IMR-90 (cell line): ENCODE data around the gene SLC24A3. TPM values are rescaled to one million over a fixed set of nuclear protein-coding genes. Genes with fewer than 3 reads are reported as not detected.

Source experiments
- ATAC-seq: fragments of 200-7000 bp; cut with Tn5 transposase; 2 replicates; pipeline ENCODE4 v1.9.1; 2020; ENCODE audit warnings: low read depth, mild to moderate bottlenecking, moderate library complexity
- BruUV-seq: library from RNA; stranded (reverse); fragments of 400-500 nt; replicated peaks from 2 replicates; lab custom pipeline; 2021; lab: Mats Ljungman, UMichigan
- CTCF ChIA-PET: fragments of 300-600 bp; formaldehyde crosslinking; extraction: SDS; loops from one replicate; lab custom pipeline; 2021; ENCODE audit warnings: antibody characterized with exemption; lab: Yijun Ruan, JAX
- POLR2A ChIA-PET: fragments of 300-600 bp; sonication (Branson Sonifier 250); formaldehyde crosslinking; loops from one replicate; lab custom pipeline; 2022; ENCODE audit warnings: antibody characterized with exemption; ENCODE audit not compliant: unreplicated experiment; lab: Charles Lee
- DNase-seq: peaks from one replicate; pipeline ENCODE4 v3.0.0; 2013
- H2AFZ ChIP-seq: replicated peaks from 2 replicates; pipeline ENCODE3; 2013; ENCODE audit warnings: low read length, mild to moderate bottlenecking; ENCODE audit not compliant: poor library complexity
- H2AK5ac ChIP-seq: 2 replicates; pipeline ENCODE4 v1.6.1; 2013; ENCODE audit warnings: low read depth, low read length, inconsistent platforms
- H2AK9ac ChIP-seq: replicated peaks from 2 replicates; pipeline ENCODE3; 2013; ENCODE audit warnings: mild to moderate bottlenecking, low read depth, low read length, moderate library complexity; ENCODE audit not compliant: poor library complexity
- H2BK120ac ChIP-seq: 2 replicates; pipeline ENCODE4 v1.6.1; 2013; ENCODE audit warnings: low read depth, low read length, inconsistent platforms
- H2BK15ac ChIP-seq: 3 replicates; pipeline ENCODE4 v1.6.1; 2013; ENCODE audit warnings: low read depth, low read length, inconsistent platforms
- H2BK20ac ChIP-seq: 2 replicates; pipeline ENCODE4 v1.6.1; 2013; ENCODE audit warnings: low read depth, mild to moderate bottlenecking, inconsistent platforms, low read length, moderate library complexity
- H2BK5ac ChIP-seq: 2 replicates; pipeline ENCODE4 v1.6.1; 2013; ENCODE audit warnings: mild to moderate bottlenecking, low read depth, low read length, inconsistent platforms; ENCODE audit not compliant: poor library complexity, severe bottlenecking
- H3K14ac ChIP-seq: replicated peaks from 2 replicates; pipeline ENCODE4 v1.6.1; 2013; ENCODE audit warnings: low read depth, low read length, inconsistent platforms
- H3K18ac ChIP-seq: 2 replicates; pipeline ENCODE4 v1.6.1; 2013; ENCODE audit warnings: low read depth, low read length, control low read depth
- H3K23ac ChIP-seq: 2 replicates; pipeline ENCODE4 v1.6.1; 2013; ENCODE audit warnings: low read depth, low read length, inconsistent platforms
- H3K27ac ChIP-seq: 2 replicates; pipeline ENCODE4 v1.5.1; 2013; ENCODE audit warnings: mild to moderate bottlenecking, control low read depth, low read length; ENCODE audit not compliant: insufficient read depth
- H3K27me3 ChIP-seq: 2 replicates; pipeline ENCODE4 v1.6.1; 2013; ENCODE audit warnings: low read length; ENCODE audit not compliant: control insufficient read depth, insufficient read depth
- H3K36me3 ChIP-seq: 2 replicates; pipeline ENCODE4 v1.6.1; 2013; ENCODE audit warnings: low read length, mixed read lengths; ENCODE audit not compliant: control insufficient read depth, insufficient read depth
- H3K4ac ChIP-seq: 2 replicates; pipeline ENCODE4 v1.6.1; 2013; ENCODE audit warnings: low read depth, low read length, inconsistent platforms
- H3K4me1 ChIP-seq: 2 replicates; pipeline ENCODE4 v1.6.1; 2013; ENCODE audit warnings: low read length, mixed read lengths; ENCODE audit not compliant: control insufficient read depth, insufficient read depth
- H3K4me2 ChIP-seq: 2 replicates; pipeline ENCODE4 v1.6.1; 2013; ENCODE audit warnings: low read depth, mild to moderate bottlenecking, control low read depth, low read length, moderate library complexity
- H3K4me3 ChIP-seq: 2 replicates; pipeline ENCODE4 v1.5.1; 2013; ENCODE audit warnings: low read depth, mild to moderate bottlenecking, control low read depth, low read length, moderate library complexity; ENCODE audit not compliant: insufficient read depth
- H3K56ac ChIP-seq: 2 replicates; pipeline ENCODE4 v1.6.1; 2013; ENCODE audit warnings: low read length, inconsistent platforms; ENCODE audit not compliant: insufficient read depth; ENCODE audit errors: extremely low read depth
- H3K79me1 ChIP-seq, 2 experiments: 2 replicates each; pipeline ENCODE4 v1.6.1; 2013; ENCODE audit warnings: low read length in 2 of 2, inconsistent platforms in 1 of 2, low read depth in 1 of 2
- H3K9ac ChIP-seq: 2 replicates; pipeline ENCODE4 v1.6.1; 2013; ENCODE audit warnings: low read depth, low read length, control low read depth
- H3K9me1 ChIP-seq: 2 replicates; pipeline ENCODE4 v1.6.1; 2013; ENCODE audit warnings: low read length, inconsistent platforms; ENCODE audit not compliant: insufficient read depth
- H3K9me3 ChIP-seq: 2 replicates; pipeline ENCODE4 v1.6.1; 2013; ENCODE audit warnings: low read length; ENCODE audit not compliant: control insufficient read depth, insufficient read depth
- H4K20me1 ChIP-seq: 2 replicates; pipeline ENCODE4 v1.6.1; 2013; ENCODE audit warnings: low read length, inconsistent platforms; ENCODE audit not compliant: insufficient read depth
- H4K5ac ChIP-seq: 2 replicates; pipeline ENCODE4 v1.6.1; 2013; ENCODE audit warnings: mild to moderate bottlenecking, low read depth, low read length, control low read depth
- H4K8ac ChIP-seq, 2 experiments: 2 replicates each; pipeline ENCODE4 v1.6.1; 2013; ENCODE audit warnings: low read depth in 2 of 2, low read length in 2 of 2, control low read depth in 1 of 2, inconsistent platforms in 1 of 2
- H4K91ac ChIP-seq: 2 replicates; pipeline ENCODE4 v1.6.1; 2013; ENCODE audit warnings: low read depth, low read length, inconsistent platforms; ENCODE audit not compliant: insufficient read depth
- BHLHE40 ChIP-seq: fragments of 150-350 bp; IDR thresholded peaks from 2 replicates; pipeline ENCODE4 v1.6.1; 2016; ENCODE audit warnings: mild to moderate bottlenecking, low read depth, low read length
- CEBPB ChIP-seq: IDR thresholded peaks from 2 replicates; pipeline ENCODE4 v1.6.1; 2012; ENCODE audit warnings: low read depth, low read length, improper control_type of control experiment
- CHD1 ChIP-seq: IDR thresholded peaks from 2 replicates; pipeline ENCODE4 v1.6.1; 2012; ENCODE audit warnings: low read depth, low read length, improper control_type of control experiment
- CTCF ChIP-seq: conservative IDR thresholded peaks from 2 replicates; pipeline ENCODE4 v1.5.1; 2012; ENCODE audit warnings: mild to moderate bottlenecking, low read depth, low read length, improper control_type of control experiment
- FOS ChIP-seq: fragments of 150-350 bp; IDR thresholded peaks from 2 replicates; pipeline ENCODE4 v1.6.1; 2016; ENCODE audit warnings: low read depth, low read length
- MAFK ChIP-seq: IDR thresholded peaks from 2 replicates; pipeline ENCODE4 v1.6.1; 2012; ENCODE audit warnings: low read depth, low read length, improper control_type of control experiment
- MAZ ChIP-seq: IDR thresholded peaks from 2 replicates; pipeline ENCODE4 v1.6.1; 2012; ENCODE audit warnings: low read depth, mild to moderate bottlenecking, low read length, improper control_type of control experiment, moderate library complexity, borderline replicate concordance
- MXI1 ChIP-seq: IDR thresholded peaks from 2 replicates; pipeline ENCODE4 v1.6.1; 2012; ENCODE audit warnings: low read depth, mild to moderate bottlenecking, low read length, moderate library complexity, borderline replicate concordance
- NFE2L2 ChIP-seq: fragments of 150-350 bp; IDR thresholded peaks from 2 replicates; pipeline ENCODE4 v1.6.1; 2016; ENCODE audit warnings: low read depth, mild to moderate bottlenecking, low read length
- POLR2A ChIP-seq: IDR thresholded peaks from 2 replicates; pipeline ENCODE4 v1.6.1; 2012; ENCODE audit warnings: mild to moderate bottlenecking, low read depth, low read length
- RAD21 ChIP-seq: IDR thresholded peaks from 2 replicates; pipeline ENCODE4 v1.6.1; 2012; ENCODE audit warnings: low read length, improper control_type of control experiment
- RCOR1 ChIP-seq: IDR thresholded peaks from 2 replicates; pipeline ENCODE4 v1.6.1; 2012; ENCODE audit warnings: mild to moderate bottlenecking, low read length, improper control_type of control experiment; ENCODE audit not compliant: insufficient replicate concordance
- RFX5 ChIP-seq: IDR thresholded peaks from 2 replicates; pipeline ENCODE4 v1.8.0; 2012; ENCODE audit warnings: low read depth, mild to moderate bottlenecking, low read length, moderate library complexity
- SMC3 ChIP-seq: fragments of 150-350 bp; IDR thresholded peaks from 2 replicates; pipeline ENCODE4 v1.6.1; 2016; ENCODE audit warnings: low read depth, mild to moderate bottlenecking, antibody characterized with exemption, low read length, moderate library complexity
- USF2 ChIP-seq: fragments of 150-350 bp; IDR thresholded peaks from 2 replicates; pipeline ENCODE4 v1.6.1; 2017; ENCODE audit warnings: mild to moderate bottlenecking, antibody characterized with exemption, low read length, low read depth
- WGBS, 2 experiments: methylation state at CpG; one replicate each; pipeline versions ENCODE4 v1.1.5 to v1.1.7; 2013; ENCODE audit warnings: missing lambda C conversion rate in 2 of 2; ENCODE audit not compliant: insufficient read length in 1 of 2; ENCODE audit errors: extremely low coverage in 2 of 2; 5-methylcytosine and 5-hydroxymethylcytosine counted together
- dilution Hi-C: fragments of 300-500 bp; cut with HindIII; formaldehyde crosslinking; loops from one replicate; pipeline ENCODE4 v1.14.3; 2018; ENCODE audit warnings: low sequenced_read_pairs; ENCODE audit not compliant: unreplicated experiment
- in situ Hi-C: fragments of 300-500 bp; cut with MboI; formaldehyde crosslinking; loops from 3 replicates; pipeline ENCODE4 v1.14.3; 2019; ENCODE audit warnings: low sequenced_read_pairs, inconsistent platforms, mixed read lengths
- intact Hi-C: fragments of 100-400 bp; cut with micrococcal nuclease; formaldehyde crosslinking; loops from 2 replicates; pipeline ENCODE4 v1.10.0; 2022
- polyA plus RNA-seq, 3 experiments: library from polyadenylated mRNA; depleted of rRNA; stranded (reverse); fragments of >200 nt; gene quantifications; 2 replicates each; pipeline ENCODE4 v1.2.3, GENCODE V29; 2012; ENCODE audit warnings: low replicate concordance in 1 of 3
- total RNA-seq: library from RNA; depleted of rRNA; stranded (reverse); fragments of >200 nt; gene quantifications from 2 replicates; pipeline ENCODE4 v1.2.3, GENCODE V29; 2012
- TF ChIP-seq, protein P1 (sequence below): fragments of 150-350 bp; IDR thresholded peaks from 2 replicates; pipeline ENCODE4 v1.6.1; 2016; ENCODE audit warnings: low read depth, mild to moderate bottlenecking, low read length, moderate library complexity, borderline replicate concordance

SLC24A3 gene
- total and polyA plus RNA-seq, 2 of the 4 experiments (the other 2 are of a cell fraction): not detected

DNA sequence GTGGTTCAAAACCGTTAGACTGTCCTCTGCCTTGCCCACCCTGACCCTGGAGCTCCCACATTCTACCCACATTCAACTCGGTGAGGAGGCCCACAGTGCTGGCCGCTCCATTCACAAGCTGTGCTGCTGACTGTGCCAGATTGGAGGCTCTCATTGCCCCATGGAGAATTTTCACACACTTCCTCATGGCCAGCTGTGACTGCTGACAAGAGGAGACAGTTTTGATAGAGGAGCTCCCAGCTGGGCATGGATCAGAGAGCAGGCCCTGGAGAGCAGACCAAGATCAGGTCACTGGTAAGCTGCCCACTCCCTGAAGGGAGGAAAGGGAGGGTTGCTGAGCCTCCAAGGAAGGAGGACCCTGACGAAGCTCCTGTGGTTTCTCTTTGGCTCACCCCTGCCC, 299.5 kb downstream of the SLC24A3 start:
- H3K36me3 ChIP-seq: no peaks in the 10 kb centered on the region
- no peak overlapping the region for H4K91ac ChIP-seq
- intact Hi-C loops: no loop called here
- H3K56ac ChIP-seq: no peak overlapping the region
- no peak overlapping the region for H3K4me3 ChIP-seq
- H4K20me1 ChIP-seq: no peaks in the 10 kb centered on the region
- H3K9me1 ChIP-seq: no peaks in the 10 kb centered on the region
- no peaks in the 10 kb centered on the region for H3K27me3 ChIP-seq
- H3K18ac ChIP-seq: no peak overlapping the region
- no peak overlapping the region for H3K4me2 ChIP-seq
- BruUV-seq: no TSS peak
- in situ Hi-C loops: no loop called here
- H2BK20ac ChIP-seq: no peak overlapping the region
- no peak for DNase-seq
- H3K23ac ChIP-seq: no peak overlapping the region
- dilution Hi-C loops: no loop called here
- ChIA-PET CTCF (interaction anchor here (0.6 to 0.7 kb wide), 2 partner anchors 33 to 94 kb away, joined by 3 read pairs; no protein-coding TSS in a partner anchor), POLR2A (no interaction called here)
- no peak for ATAC-seq
- no peak overlapping the region for H3K27ac ChIP-seq
- no peak overlapping the region for H3K4ac ChIP-seq
- H3K14ac ChIP-seq: no peak overlapping the region
- H2AFZ ChIP-seq: no peak overlapping the region
- H4K5ac ChIP-seq: no peak overlapping the region
- no peak overlapping the region for H2BK15ac ChIP-seq
- H3K9ac ChIP-seq: no peak overlapping the region
- no peaks in the 10 kb centered on the region for H3K9me3 ChIP-seq
- H2AK9ac ChIP-seq: no peak overlapping the region
- no peak overlapping the region for H2BK120ac ChIP-seq
- no peaks in the 10 kb centered on the region for H3K79me1 ChIP-seq
- no peak overlapping the region for H2BK5ac ChIP-seq
- WGBS, 2 experiments: 34% methylated on average over 2 of the region's 4 CpGs; no CpG with 5 or more reads in 1 of the 2 experiments
- H3K4me1 ChIP-seq: no peaks in the 10 kb centered on the region
- no peak overlapping the region for H4K8ac ChIP-seq
- TF ChIP-seq MAFK: no peak
- no peak for TF ChIP-seq RCOR1
- no peak for TF ChIP-seq CEBPB
- TF ChIP-seq SMC3: no peak
- no peak for TF ChIP-seq MXI1
- TF ChIP-seq USF2: no peak
- TF ChIP-seq CHD1: no peak
- no peak for TF ChIP-seq MAZ
- no peak for TF ChIP-seq POLR2A
- no peak for TF ChIP-seq BHLHE40
- TF ChIP-seq CTCF: no peak
- no peak for TF ChIP-seq RFX5
- no peak for TF ChIP-seq NFE2L2
- TF ChIP-seq RAD21: no peak
- no peak for TF ChIP-seq FOS
- TF ChIP-seq, protein P1, sequence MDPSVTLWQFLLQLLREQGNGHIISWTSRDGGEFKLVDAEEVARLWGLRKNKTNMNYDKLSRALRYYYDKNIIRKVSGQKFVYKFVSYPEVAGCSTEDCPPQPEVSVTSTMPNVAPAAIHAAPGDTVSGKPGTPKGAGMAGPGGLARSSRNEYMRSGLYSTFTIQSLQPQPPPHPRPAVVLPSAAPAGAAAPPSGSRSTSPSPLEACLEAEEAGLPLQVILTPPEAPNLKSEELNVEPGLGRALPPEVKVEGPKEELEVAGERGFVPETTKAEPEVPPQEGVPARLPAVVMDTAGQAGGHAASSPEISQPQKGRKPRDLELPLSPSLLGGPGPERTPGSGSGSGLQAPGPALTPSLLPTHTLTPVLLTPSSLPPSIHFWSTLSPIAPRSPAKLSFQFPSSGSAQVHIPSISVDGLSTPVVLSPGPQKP: no peak
- no peak overlapping the region for H2AK5ac ChIP-seq
